ENCODE data around the gene CBFA2T3.

GRCh38 chr16:88930716-88931115 is 46.3 kb downstream of the CBFA2T3 start:
- TF ChIP-seq, protein P1, sequence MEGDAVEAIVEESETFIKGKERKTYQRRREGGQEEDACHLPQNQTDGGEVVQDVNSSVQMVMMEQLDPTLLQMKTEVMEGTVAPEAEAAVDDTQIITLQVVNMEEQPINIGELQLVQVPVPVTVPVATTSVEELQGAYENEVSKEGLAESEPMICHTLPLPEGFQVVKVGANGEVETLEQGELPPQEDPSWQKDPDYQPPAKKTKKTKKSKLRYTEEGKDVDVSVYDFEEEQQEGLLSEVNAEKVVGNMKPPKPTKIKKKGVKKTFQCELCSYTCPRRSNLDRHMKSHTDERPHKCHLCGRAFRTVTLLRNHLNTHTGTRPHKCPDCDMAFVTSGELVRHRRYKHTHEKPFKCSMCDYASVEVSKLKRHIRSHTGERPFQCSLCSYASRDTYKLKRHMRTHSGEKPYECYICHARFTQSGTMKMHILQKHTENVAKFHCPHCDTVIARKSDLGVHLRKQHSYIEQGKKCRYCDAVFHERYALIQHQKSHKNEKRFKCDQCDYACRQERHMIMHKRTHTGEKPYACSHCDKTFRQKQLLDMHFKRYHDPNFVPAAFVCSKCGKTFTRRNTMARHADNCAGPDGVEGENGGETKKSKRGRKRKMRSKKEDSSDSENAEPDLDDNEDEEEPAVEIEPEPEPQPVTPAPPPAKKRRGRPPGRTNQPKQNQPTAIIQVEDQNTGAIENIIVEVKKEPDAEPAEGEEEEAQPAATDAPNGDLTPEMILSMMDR (conservative IDR thresholded peaks at IDR 0.05) = no peak
- no peak for TF ChIP-seq ZFX (IDR thresholded peaks at IDR 0.05)
